Activated T-helper 1 cell treated with anti-CD3 and anti-CD28 coated beads, Interleukin-12 subunit alpha, Interleukin-12 subunit beta, Interleukin-2, Interleukin-4 antibody, amounts not matched to agents 30 ng/mL and 10 ng/mL and 1 ng/mL, durations not matched to agents 14 hours and 24 hours and 36 hours (primary cell): Measurements from ENCODE around the gene TBC1D8B. TPM values are rescaled to one million over a fixed set of nuclear protein-coding genes. Genes with fewer than 3 reads are reported as not detected.
"Not testable (repeated sequence)": the region's sequence is repeated elsewhere in the genome, so short reads cannot be mapped to it uniquely, and the experiment has no call there.

Experiments
- DNase-seq: peaks from one replicate; pipeline ENCODE4 v3.0.0; 2021; ENCODE audit warnings: low spot score
- H3K27ac Mint-ChIP-seq: one replicate; pipeline ENCODE4 v1.8.0; 2021; ENCODE audit warnings: mild to moderate bottlenecking, mixed read lengths
- H3K27me3 Mint-ChIP-seq: one replicate; pipeline ENCODE4 v1.8.0; 2022; ENCODE audit warnings: mild to moderate bottlenecking, moderate library complexity, mixed read lengths; ENCODE audit not compliant: insufficient read depth
- H3K36me3 Mint-ChIP-seq: one replicate; pipeline ENCODE4 v1.8.0; 2021; ENCODE audit warnings: low read depth, mixed read lengths
- H3K4me1 Mint-ChIP-seq: one replicate; pipeline ENCODE4 v1.8.0; 2021; ENCODE audit warnings: low read depth, mixed read lengths
- H3K4me3 Mint-ChIP-seq: one replicate; pipeline ENCODE4 v1.8.0; 2021; ENCODE audit warnings: mild to moderate bottlenecking, moderate library complexity, mixed read lengths
- H3K9me3 Mint-ChIP-seq: one replicate; pipeline ENCODE4 v1.8.0; 2021; ENCODE audit warnings: mixed read lengths
- intact Hi-C: fragments of 100-400 bp; cut with micrococcal nuclease; formaldehyde crosslinking; loops from one replicate; pipeline ENCODE4 v1.15.1; 2024
- total RNA-seq: library from RNA; stranded (reverse); gene quantifications from 2 replicates; pipeline ENCODE4 v1.2.3, GENCODE V29; 2022

Gene TBC1D8B
- total RNA-seq, 1 donor from 2014 or later, result 0.26 TPM

GRCh38 chrX:106863697-106864096, 61.2 kb downstream of the TBC1D8B start:
- H3K4me3 Mint-ChIP-seq, result no peak overlapping the region
- no peaks in the 10 kb centered on the region for H3K9me3 Mint-ChIP-seq
- no peaks in the 10 kb centered on the region for H3K4me1 Mint-ChIP-seq
- DNase-seq, result no peak
- H3K36me3 Mint-ChIP-seq, result no peaks in the 10 kb centered on the region
- no peak overlapping the region for H3K27ac Mint-ChIP-seq
- no peaks in the 10 kb centered on the region for H3K27me3 Mint-ChIP-seq
- intact Hi-C loops, result no loop called here

GRCh38 chrX:106872796-106873195, 70.3 kb downstream of the TBC1D8B start:
- DNase-seq, H3K4me1 Mint-ChIP-seq, H3K9me3 Mint-ChIP-seq, H3K27ac Mint-ChIP-seq, H3K27me3 Mint-ChIP-seq, H3K36me3 Mint-ChIP-seq, H3K4me3 Mint-ChIP-seq: not testable (repeated sequence)
- intact Hi-C loops, result loop anchor here (5.0 kb wide), 1 partner anchor 390 kb away; no protein-coding TSS in a partner anchor

GRCh38 chrX:106874075-106874474, 71.6 kb downstream of the TBC1D8B start:
- no peak overlapping the region for H3K4me3 Mint-ChIP-seq
- H3K4me1 Mint-ChIP-seq, result no peaks in the 10 kb centered on the region
- H3K27me3 Mint-ChIP-seq, result no peaks in the 10 kb centered on the region
- H3K36me3 Mint-ChIP-seq, result no peaks in the 10 kb centered on the region
- no peak for DNase-seq
- no peaks in the 10 kb centered on the region for H3K9me3 Mint-ChIP-seq
- H3K27ac Mint-ChIP-seq, result no peak overlapping the region
- intact Hi-C loops, result loop anchor here (5.0 kb wide), 1 partner anchor 392 kb away; no protein-coding TSS in a partner anchor

- peaks cover under 1% of the 10 kb centered on the region for H3K27me3 Mint-ChIP-seq
- no peak overlapping the region for H3K27ac Mint-ChIP-seq
- H3K9me3 Mint-ChIP-seq, result no peaks in the 10 kb centered on the region
- intact Hi-C loops, result no loop called here
- no peaks in the 10 kb centered on the region for H3K4me1 Mint-ChIP-seq
- H3K36me3 Mint-ChIP-seq, result no peaks in the 10 kb centered on the region
- no peak for DNase-seq
- H3K4me3 Mint-ChIP-seq, result no peak overlapping the region
Observed at GRCh38 chrX:106875151-106875550, 72.7 kb downstream of the TBC1D8B start.

GRCh38 chrX:106889468-106889867, 87.0 kb downstream of the TBC1D8B start:
- intact Hi-C loops, result no loop called here
- Mint-ChIP-seq H3K9me3 (no peaks in the 10 kb centered on the region), H3K27me3 (no peaks in the 10 kb centered on the region), H3K4me3 (no peak overlapping the region), H3K4me1 (no peaks in the 10 kb centered on the region), H3K27ac (no peak overlapping the region), H3K36me3 (no peaks in the 10 kb centered on the region)
- no peak for DNase-seq

- no peak for DNase-seq
- Mint-ChIP-seq H3K4me3 (no peak overlapping the region), H3K9me3 (no peaks in the 10 kb centered on the region), H3K27me3 (no peaks in the 10 kb centered on the region), H3K27ac (no peak overlapping the region), H3K36me3 (no peaks in the 10 kb centered on the region), H3K4me1 (no peaks in the 10 kb centered on the region)
- intact Hi-C loops, result no loop called here
Observed at GRCh38 chrX:106891762-106892460, 89.4 kb downstream of the TBC1D8B start.

- Mint-ChIP-seq H3K36me3 (no peaks in the 10 kb centered on the region), H3K4me3 (no peak overlapping the region), H3K9me3 (no peaks in the 10 kb centered on the region), H3K27me3 (no peaks in the 10 kb centered on the region), H3K4me1 (no peaks in the 10 kb centered on the region), H3K27ac (no peak overlapping the region)
- DNase-seq, result peak; percentile 18
- intact Hi-C loops, result loop anchor here (1.0 to 2.0 kb wide), 3 partner anchors 535 to 1178 kb away; partner anchors contain the start of gene NCBP2L
Observed at GRCh38 chrX:106894392-106894909, 92.0 kb downstream of the TBC1D8B start.

- intact Hi-C loops, result loop anchor here (1.0 to 2.0 kb wide), 3 partner anchors 534 to 1178 kb away; partner anchors contain the start of gene NCBP2L
- Mint-ChIP-seq H3K27me3 (no peaks in the 10 kb centered on the region), H3K4me3 (no peak overlapping the region), H3K4me1 (no peaks in the 10 kb centered on the region), H3K9me3 (no peaks in the 10 kb centered on the region), H3K36me3 (no peaks in the 10 kb centered on the region), H3K27ac (no peak overlapping the region)
- DNase-seq, result no peak
Observed at GRCh38 chrX:106894978-106895452, 92.5 kb downstream of the TBC1D8B start.

- no peaks in the 10 kb centered on the region for H3K36me3 Mint-ChIP-seq
- no peak overlapping the region for H3K4me3 Mint-ChIP-seq
- no peaks in the 10 kb centered on the region for H3K9me3 Mint-ChIP-seq
- H3K4me1 Mint-ChIP-seq, result no peaks in the 10 kb centered on the region
- H3K27me3 Mint-ChIP-seq, result no peaks in the 10 kb centered on the region
- DNase-seq, result no peak
- H3K27ac Mint-ChIP-seq, result no peak overlapping the region
- intact Hi-C loops, result no loop called here
Observed at GRCh38 chrX:106897259-106897658, 94.8 kb downstream of the TBC1D8B start.

GRCh38 chrX:106898462-106898861, 96.0 kb downstream of the TBC1D8B start:
- intact Hi-C loops, result loop anchor here (1.0 kb wide), 2 partner anchors 55 to 996 kb away; no protein-coding TSS in a partner anchor
- Mint-ChIP-seq H3K9me3 (no peaks in the 10 kb centered on the region), H3K36me3 (no peaks in the 10 kb centered on the region), H3K27me3 (no peaks in the 10 kb centered on the region), H3K4me3 (no peak overlapping the region), H3K4me1 (no peaks in the 10 kb centered on the region), H3K27ac (no peak overlapping the region)
- no peak for DNase-seq

GRCh38 chrX:106899276-106899675, 96.8 kb downstream of the TBC1D8B start:
- DNase-seq, result no peak
- Mint-ChIP-seq H3K4me1 (no peaks in the 10 kb centered on the region), H3K9me3 (no peaks in the 10 kb centered on the region), H3K36me3 (no peaks in the 10 kb centered on the region), H3K27me3 (no peaks in the 10 kb centered on the region), H3K4me3 (no peak overlapping the region), H3K27ac (no peak overlapping the region)
- intact Hi-C loops, result no loop called here

- H3K4me1 Mint-ChIP-seq, result no peaks in the 10 kb centered on the region
- H3K27ac Mint-ChIP-seq, result no peak overlapping the region
- no peak overlapping the region for H3K4me3 Mint-ChIP-seq
- intact Hi-C loops, result no loop called here
- H3K9me3 Mint-ChIP-seq, result no peaks in the 10 kb centered on the region
- H3K27me3 Mint-ChIP-seq, result no peaks in the 10 kb centered on the region
- no peaks in the 10 kb centered on the region for H3K36me3 Mint-ChIP-seq
- no peak for DNase-seq
Observed at GRCh38 chrX:106899841-106900240, 97.4 kb downstream of the TBC1D8B start.

- no peak overlapping the region for H3K27ac Mint-ChIP-seq
- no peaks in the 10 kb centered on the region for H3K36me3 Mint-ChIP-seq
- no peak for DNase-seq
- H3K27me3 Mint-ChIP-seq, result no peaks in the 10 kb centered on the region
- H3K4me1 Mint-ChIP-seq, result no peaks in the 10 kb centered on the region
- intact Hi-C loops, result no loop called here
- H3K9me3 Mint-ChIP-seq, result no peaks in the 10 kb centered on the region
- H3K4me3 Mint-ChIP-seq, result no peak overlapping the region
Observed at GRCh38 chrX:106901341-106901740, 98.9 kb downstream of the TBC1D8B start.
